ENCODE data around the gene PTCD2.

PTCD2 gene

GRCh38 chr5:72415616-72416325 is 95.6 kb downstream of the PTCD2 start (continued):
- no peak for TF ChIP-seq ZNF280C (tag by site-specific recombination; IDR thresholded peaks at IDR 0.05)

GRCh38 chr5:72417333-72418062 is 97.3 kb downstream of the PTCD2 start:
- ChIA-PET CTCF (interaction anchor here (0.8 kb wide), 1 partner anchor 13 kb away, joined by 3 read pairs; no protein-coding TSS in a partner anchor), POLR2A (no interaction called here)
- no peak for TF ChIP-seq ZNF24 (tag by site-specific recombination; IDR thresholded peaks at IDR 0.05)
- TF ChIP-seq ZNF404 (tag by site-specific recombination; IDR thresholded peaks at IDR 0.05), result no peak
- TF ChIP-seq PRDM1 (tag by site-specific recombination; IDR thresholded peaks at IDR 0.05), result no peak
- TF ChIP-seq ZNF645 (tag by site-specific recombination; IDR thresholded peaks at IDR 0.05), result no peak
- TF ChIP-seq KLF17 (tag by site-specific recombination; IDR thresholded peaks at IDR 0.05), result no peak
- no peak for TF ChIP-seq ZNF121 (tag by site-specific recombination; IDR thresholded peaks at IDR 0.05)
- TF ChIP-seq ZNF214 (tag by site-specific recombination; IDR thresholded peaks at IDR 0.05; ENCODE audit: borderline replicate concordance), result no peak
- no peak for TF ChIP-seq PRDM10 (tag by site-specific recombination; IDR thresholded peaks at IDR 0.05)
- TF ChIP-seq ZNF221 (tag by site-specific recombination; IDR thresholded peaks at IDR 0.05; ENCODE audit: borderline replicate concordance), result no peak
- no peak for TF ChIP-seq ZNF311 (tag by site-specific recombination; IDR thresholded peaks at IDR 0.05; ENCODE audit: borderline replicate concordance)
- TF ChIP-seq SETDB1 (IDR thresholded peaks at IDR 0.05; ENCODE audit: insufficient read length, low read length), result no peak
- no peak for TF ChIP-seq ZNF169 (tag by site-specific recombination; IDR thresholded peaks at IDR 0.05)
- no peak for TF ChIP-seq ZBTB26 (tag by site-specific recombination; optimal IDR thresholded peaks at IDR 0.05)
- no peak for TF ChIP-seq ZFP41 (tag by site-specific recombination; IDR thresholded peaks at IDR 0.05; ENCODE audit: borderline replicate concordance)
- TF ChIP-seq ZNF664 (tag by site-specific recombination; IDR thresholded peaks at IDR 0.05), result no peak
- TF ChIP-seq ZNF280C (tag by site-specific recombination; IDR thresholded peaks at IDR 0.05), result no peak
- TF ChIP-seq ZNF148 (tag by site-specific recombination; IDR thresholded peaks at IDR 0.05; ENCODE audit: borderline replicate concordance), result no peak

More at GRCh38 chr5:72417333-72418062, 97.3 kb downstream of the PTCD2 start:
- no peaks in the 10 kb centered on the region for H3K36me3 ChIP-seq (ENCODE audit: control insufficient read depth in 2 of 2, insufficient read depth in 1 of 2, low read length in 2 of 2)
- no peak overlapping the region for H3K4me3 ChIP-seq (ENCODE audit: low read depth, low read length)
- no peaks in the 10 kb centered on the region; the same call in 1 of the 2 replicates for H3K9me3 ChIP-seq (ENCODE audit: control insufficient read depth, insufficient read depth, low read depth, low read length)
- no peaks in the 10 kb centered on the region for H3K4me1 ChIP-seq (ENCODE audit: control insufficient read depth, insufficient read depth, low read length)
- H3K27ac ChIP-seq (ENCODE audit: extremely low read depth, low read depth, low read length), result no peak overlapping the region

Measured in HEK293 (cell line).